Stimulated activated CD4-positive, alpha-beta T cell treated with anti-CD3 and anti-CD28 coated beads, TNF-alpha, amount 100 ng/mL, for 48 hours (primary cell): ENCODE data around the gene MR1.

Source experiments
- DNase-seq, 3 donors: peaks; one replicate each; pipeline ENCODE4 v3.0.0-alpha.2; 2020; ENCODE audit warnings: low read depth in 3 of 3

MR1 gene

GRCh38 chr1:181107711-181108110 is 73.9 kb downstream of the MR1 start:
- no peak for DNase-seq

- DNase-seq: no peak
These were observed 74.6 kb downstream of the MR1 start for GRCh38 chr1:181108304-181108867.

- DNase-seq: no peak
These were observed 76.2 kb downstream of the MR1 start for GRCh38 chr1:181110013-181110412.
